GM21619 (cell line): Measurements from ENCODE around the gene METTL2B.
"Not testable (repeated sequence)": the region's sequence is repeated elsewhere in the genome, so short reads cannot be mapped to it uniquely, and the experiment has no call there.

Experiments used
- ATAC-seq: cut with Tn5 transposase; IDR thresholded peaks from one replicate; pipeline ENCODE4 v1.9.1; 2021; ENCODE audit not compliant: unreplicated experiment

Gene METTL2B

DNA sequence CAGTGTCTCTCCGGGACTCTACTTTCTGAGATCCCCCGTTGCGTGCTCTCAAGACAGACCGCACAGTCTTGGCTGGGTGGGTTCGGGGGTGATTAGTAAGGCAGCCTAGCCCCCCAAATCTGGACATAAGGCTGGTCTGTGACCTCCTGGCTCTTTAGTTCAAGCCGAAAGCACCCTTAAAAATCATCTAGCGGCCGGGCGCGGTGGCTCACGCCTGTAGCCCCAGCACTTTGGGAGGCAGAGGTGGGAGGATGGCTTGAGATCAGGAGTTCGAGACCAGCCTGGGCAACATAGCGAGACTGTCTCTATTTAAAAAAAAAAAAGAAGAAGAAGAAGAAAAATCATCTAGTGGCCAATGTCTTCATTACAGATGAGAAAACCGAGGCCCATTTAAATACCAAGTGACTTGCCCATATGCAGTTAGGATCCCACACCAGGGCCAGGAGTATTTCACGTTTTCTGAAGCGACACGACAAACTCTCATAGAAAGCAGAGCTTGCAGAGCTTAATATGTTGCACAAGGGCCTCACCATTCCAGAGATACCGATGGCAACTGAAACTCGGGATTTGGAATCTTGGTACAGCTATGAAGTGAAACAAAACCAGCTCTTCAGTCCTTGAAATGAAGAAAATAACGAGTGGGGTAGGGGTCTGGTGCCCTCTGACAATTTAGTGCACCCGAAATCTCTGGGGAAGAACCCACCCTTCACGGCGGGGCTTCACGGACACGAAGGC, 21.6 kb upstream of the METTL2B start:
- no peak for ATAC-seq

DNA sequence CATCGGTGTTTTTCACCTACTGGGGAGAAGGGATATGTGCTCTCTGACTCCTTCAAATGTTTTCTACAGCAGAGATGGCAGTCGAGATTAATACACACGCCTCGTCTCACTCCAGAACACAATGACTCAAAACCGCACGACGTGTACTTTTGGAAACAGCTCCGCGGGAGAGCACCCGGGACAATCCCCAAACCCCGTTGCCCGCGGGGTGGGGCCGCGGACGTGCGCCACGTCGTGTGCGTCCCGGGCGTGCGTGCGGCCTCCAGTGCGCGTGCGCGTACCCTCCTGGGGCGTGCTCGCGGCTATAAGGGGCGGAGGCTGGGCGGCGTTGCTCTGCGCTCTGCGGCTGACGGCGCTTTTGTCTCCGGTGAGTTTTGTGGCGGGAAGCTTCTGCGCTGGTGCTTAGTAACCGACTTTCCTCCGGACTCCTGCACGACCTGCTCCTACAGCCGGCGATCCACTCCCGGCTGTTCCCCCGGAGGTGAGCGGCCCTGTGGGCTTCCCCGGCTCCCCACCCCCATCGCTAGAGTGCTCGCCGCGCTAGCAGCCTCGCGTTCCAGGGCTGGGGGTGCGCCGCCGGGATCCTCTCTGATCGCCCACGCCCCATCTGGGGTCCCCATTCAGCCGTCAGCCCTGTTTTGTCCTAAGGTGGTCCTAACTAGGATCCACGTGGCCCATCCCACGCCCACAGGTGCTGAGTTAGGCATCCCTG, 20.8 kb upstream of the METTL2B start, which contains the start of gene HILPDA:
Gene HILPDA (plus strand): TSS at position 336 of the 712 bp plus-strand sequence. CDS start 1,391 bp downstream, outside the sequence.
- peak; percentile 81 for ATAC-seq

DNA sequence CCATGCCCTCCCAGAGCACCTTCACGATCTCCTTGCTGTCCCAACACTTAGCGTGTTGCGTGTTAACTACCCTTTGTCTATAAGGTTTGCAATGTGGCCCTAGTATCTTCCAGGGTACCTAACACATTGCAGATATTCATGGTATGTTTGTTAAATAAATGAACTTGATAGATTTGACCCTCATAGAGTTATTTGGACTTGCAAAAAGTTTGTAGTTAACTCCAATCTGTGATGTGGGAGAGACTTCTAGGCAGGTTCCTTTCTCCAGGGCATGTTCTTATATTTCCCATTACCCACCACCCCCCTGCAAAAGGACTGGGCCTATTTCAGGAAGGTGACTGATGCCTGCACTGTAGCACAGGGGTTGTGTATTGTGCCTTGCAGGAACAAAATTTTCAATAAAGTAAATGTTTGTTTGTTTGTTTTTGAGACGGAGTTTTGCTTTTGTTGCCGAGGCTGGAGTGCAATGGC, 20.3 kb upstream of the METTL2B start:
- ATAC-seq, result no peak

DNA sequence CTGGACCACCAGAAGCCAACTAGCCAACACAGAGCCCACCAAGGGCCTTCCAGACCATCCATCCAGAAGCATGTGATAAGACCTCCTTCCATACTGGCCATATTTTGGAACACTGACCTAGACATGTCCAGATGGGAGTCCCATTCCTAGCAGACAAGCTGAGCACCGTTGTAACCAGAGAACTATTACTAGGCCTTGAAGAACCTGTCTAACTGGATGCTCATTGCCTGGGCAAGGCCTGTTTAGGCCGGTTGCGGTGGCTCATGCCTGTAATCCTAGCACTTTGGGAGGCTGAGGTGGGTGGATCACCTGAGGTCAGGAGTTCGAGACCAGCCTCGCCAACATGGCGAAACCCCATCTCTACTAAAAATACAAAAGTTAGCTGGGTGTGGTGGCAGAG, 19.2 kb upstream of the METTL2B start:
- ATAC-seq, result not testable (repeated sequence)

DNA sequence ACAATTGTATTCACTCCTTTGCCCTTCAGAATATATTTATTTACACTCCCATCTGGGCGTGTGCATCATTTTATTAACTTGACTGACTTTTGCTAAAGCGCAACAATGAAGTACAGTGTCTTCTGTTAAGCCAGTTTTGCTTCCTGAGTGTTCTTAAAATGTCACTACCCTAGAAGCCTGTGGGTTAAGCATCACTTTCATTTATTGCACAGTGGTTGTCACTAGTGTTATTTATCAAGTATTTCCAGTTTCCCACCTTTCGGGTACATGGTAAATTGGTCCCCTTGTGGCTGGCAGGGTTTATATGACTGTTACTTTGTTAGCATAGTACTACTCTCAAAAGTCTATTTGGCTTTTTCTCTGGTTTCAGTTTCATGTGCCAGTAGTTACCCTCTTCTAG, 17.6 kb upstream of the METTL2B start:
- ATAC-seq, result peak; percentile 27

DNA sequence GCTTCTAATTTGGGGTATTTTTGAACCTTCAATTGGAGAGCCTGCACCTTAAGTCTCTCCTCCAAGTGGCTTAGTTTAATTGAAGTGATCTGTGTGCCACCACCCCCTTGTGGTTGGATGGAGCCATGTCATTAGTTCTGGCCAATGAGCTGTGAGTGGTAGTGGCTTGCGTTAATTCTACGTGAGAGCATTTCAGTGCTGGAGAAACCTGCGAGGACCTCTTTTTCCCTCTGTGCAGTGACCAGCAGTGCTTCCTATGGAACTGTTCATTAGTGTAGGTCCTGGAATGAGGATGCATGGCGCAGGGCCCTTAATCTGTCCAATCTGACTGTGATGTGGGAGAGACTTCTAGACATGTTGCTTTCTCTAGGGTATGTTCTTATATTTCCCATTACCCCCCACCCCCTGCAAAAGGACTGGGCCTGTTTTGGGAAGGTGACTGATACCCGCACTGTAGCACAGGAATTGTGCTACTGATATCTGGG, 17.1 kb upstream of the METTL2B start:
- ATAC-seq, result peak; percentile 38

DNA sequence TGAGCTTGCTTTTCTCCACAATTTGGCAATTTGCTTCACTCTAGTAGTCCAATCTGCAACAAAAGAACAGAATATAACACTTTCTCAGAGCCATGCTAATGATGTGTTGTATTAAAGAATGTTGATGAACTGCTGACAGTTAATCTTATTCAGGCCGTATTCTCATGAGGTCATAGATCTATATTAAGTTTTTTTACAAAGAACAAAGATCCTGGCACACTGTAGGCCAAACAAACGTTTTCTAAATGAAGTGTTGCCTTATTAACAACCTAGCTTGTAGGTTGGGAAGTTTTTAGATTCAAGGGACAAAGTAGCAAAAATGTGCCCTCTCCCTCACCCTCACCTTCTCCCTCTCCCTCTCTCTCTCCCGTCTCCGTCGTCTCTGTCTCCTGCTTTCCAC, 14.1 kb upstream of the METTL2B start:
- no peak for ATAC-seq

DNA sequence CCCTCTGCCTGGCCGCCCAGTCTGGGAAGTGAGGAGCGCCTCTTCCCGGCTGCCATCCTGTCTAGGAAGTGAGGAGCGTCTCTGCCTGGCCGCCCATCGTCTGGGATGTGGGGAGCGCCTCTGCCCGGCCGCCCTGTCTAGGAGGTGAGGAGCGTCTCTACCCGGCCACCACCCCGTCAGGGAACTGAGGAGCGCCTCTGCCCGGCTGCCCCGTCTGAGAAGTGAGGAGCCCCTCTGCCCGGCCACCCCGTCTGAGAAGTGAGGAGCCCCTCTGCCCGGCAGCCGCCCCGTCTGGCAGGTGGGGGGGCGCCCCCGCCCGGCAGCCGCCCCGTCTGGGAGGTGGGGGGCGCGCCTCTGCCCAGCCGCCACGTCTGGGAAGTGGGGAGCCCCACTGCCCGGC, 13.2 kb upstream of the METTL2B start:
- ATAC-seq, result not testable (repeated sequence)

DNA sequence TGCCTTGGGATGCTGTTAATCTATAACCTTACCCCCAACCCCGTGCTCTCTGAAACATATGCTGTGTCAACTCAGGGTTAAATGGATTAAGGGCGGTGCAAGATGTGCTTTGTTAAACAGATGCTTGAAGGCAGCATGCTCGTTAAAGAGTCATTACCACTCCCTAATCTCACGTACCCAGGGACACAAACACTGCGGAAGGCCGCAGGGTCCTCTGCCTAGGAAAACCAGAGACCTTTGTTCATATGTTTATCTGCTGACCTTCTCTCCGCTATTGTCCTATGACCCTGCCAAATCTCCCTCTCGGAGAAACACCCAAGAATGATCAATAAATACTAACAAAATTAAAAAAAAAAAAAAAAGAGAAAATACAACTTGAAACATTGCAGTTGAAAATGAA, 12.6 kb upstream of the METTL2B start:
- ATAC-seq, result not testable (repeated sequence)

DNA sequence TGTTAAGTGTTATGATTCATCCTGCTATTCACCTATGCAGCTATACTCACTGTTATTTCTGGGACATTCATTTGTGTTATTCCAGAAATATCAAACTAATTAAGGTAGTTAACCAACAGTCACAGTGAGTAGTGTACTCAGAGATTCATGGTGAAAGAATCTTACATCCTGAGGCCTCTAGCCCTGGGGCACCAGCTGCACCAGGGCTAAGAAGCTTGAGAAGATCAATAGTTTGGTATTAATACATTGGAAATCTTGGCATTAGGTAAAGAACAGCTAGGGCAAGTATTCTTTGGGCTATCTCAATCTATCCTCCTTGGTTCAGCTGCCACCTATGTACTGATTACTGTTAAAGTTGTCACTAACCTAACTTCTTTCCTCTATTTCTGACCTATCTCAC, 9.7 kb upstream of the METTL2B start:
- not testable (repeated sequence) for ATAC-seq

DNA sequence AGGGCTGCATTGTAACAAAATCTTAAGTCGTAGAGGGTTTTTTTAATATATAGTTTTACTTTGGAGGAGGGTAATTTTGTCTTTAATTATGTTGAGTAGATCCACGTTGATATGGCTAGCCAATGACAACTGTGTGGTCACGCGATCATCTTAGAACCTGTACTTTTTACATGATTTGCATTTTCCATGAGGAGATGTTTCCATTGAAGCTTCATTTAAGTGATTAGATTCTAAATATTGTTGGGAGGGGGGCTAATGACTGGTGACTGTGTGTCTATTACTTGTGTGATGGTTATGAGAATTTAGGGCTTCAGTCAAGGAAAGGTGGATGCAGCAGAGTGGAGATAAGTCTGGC, 765 bp downstream of the METTL2B start:
- ATAC-seq, result not testable (repeated sequence)

DNA sequence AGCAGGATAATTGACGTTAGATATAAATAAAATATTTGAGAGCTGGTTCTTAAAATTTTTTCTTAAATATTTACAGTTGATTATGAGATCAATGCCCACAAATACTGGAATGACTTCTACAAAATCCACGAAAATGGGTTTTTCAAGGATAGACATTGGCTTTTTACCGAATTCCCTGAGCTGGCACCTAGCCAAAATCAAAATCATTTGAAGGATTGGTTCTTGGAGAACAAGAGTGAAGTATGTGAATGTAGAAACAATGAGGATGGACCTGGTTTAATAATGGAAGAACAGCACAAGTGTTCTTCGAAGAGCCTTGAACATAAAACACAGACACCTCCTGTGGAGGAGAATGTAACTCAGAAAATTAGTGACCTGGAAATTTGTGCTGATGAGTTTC, 2.5 kb downstream of the METTL2B start:
- not testable (repeated sequence) for ATAC-seq

DNA sequence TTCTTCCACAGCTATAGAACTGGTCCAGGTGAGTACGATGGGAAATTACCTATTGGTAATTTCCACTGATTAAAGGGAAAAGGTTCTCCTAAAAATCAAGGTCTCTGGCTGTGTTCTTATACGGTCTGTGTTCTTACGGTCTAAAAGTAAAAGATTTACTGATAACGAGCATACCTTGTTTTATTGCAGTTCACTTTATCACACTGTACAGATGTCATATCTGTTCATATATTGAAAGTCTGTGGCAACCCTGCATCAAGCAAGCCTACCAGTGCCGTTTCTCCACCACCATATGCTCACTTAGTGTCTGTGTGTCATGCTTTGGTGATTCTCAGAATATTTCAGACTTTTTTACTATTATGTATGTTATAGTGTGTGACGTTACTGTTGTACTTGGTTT, 11.6 kb downstream of the METTL2B start:
- ATAC-seq, result not testable (repeated sequence)

DNA sequence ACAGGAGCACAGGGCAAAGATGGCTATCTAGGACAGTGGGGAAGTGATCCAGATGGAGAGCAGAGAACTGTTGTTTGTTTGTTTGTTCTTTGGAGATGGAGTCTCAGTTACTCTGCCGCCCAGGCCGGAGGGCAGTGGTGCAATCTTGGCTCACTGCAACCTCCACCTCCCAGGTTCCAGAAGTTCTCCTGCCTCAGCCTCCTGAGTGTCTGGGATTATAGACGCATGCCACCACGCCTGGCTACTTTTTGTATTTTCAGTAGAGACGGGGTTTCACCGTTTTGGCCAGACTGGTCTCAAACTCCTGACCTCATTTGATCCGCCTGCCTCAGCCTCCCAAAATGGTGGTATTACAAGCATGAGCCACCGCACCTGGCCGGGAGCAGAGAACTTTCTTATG, 20.9 kb downstream of the METTL2B start:
- ATAC-seq, result no peak

DNA sequence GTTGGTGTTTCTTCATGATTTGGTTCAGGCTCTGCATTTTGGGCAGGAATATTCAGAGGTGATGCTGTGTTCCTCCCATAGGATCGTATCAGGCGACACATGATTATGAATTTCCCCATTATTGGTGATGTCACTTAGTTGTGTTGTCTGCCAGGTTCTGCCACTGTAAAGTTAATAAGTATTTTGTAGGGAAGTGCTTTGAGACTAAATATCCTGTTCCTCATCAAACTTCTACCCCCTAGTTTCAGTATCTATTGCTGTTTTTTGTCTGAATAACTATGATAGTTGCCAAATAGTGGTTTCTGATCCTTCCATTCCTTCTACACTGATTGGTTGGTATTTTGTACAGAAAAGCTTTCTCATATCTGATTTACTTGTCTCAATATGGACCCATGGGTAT, 28.9 kb downstream of the METTL2B start:
- not testable (repeated sequence) for ATAC-seq

DNA sequence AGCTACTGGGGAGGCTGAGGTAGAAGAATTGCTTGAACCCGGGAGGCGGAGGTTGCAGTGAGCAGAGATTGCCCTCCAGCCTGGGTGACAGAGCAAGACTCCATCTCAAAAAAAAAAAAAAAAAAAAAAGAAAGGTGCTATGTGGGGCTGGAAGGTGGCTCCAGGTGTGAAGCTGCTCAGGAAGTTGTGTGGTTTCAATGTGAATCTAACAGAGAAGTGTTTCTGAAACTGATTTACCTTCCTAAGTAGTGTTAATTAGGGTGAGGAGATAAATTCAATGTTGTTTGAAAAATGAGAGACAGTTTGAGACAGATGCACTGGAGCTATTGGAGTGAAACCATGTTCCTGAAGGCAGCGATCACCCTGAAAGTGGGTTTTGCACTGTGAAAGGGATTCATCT, 30.3 kb downstream of the METTL2B start:
- ATAC-seq, result peak; percentile 63

DNA sequence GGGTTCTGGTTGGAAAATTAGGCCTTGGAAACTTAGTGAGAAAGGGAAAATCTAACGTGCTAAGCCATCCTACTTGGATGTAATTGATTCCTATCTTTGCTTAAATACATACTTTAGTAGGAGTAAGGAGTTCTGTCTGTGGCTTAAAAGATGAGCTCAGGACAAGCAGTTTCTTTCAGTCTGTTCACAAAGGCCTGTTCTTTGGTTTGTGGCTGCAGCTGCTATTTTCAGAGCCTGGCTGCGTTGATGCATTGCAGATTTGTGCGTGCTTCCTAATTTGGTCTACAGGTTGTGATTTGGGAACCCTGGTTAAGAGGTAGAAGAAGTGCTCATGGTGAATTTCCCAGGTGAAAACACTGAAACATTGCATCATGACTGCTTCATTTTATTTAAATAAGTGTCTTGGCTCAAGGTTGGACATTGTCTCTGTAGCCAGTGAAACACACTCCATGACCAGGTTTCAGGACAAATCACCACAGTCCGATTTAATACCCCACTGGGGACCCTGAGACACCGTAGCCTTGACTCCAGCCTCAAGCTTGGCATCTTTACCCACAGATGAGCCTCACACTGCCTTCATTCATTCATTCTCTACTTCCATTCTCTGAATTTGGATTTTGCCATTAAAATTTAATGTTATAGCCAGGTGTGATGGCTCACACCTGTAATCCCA, 30.9 kb downstream of the METTL2B start:
- ATAC-seq, result peak; percentile 43

DNA sequence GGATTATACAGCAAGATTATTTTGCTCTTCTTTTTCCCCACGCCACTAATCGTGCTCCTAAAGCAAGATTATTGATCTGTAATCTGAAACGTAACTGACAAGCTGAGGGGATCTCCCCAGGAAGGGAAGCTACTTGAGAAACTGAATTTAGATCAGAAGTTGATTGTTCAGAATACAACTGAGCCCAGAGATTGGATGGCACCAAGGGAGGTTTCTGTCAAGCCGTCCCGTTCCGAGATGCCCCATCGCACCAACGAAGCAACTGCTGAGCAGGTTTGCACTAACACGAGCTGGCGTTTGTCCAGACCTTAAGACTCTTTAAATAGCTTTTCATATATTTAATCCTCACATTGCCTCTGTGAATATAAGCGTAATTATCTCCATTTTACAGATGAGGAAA, 35.1 kb downstream of the METTL2B start:
- not testable (repeated sequence) for ATAC-seq

DNA sequence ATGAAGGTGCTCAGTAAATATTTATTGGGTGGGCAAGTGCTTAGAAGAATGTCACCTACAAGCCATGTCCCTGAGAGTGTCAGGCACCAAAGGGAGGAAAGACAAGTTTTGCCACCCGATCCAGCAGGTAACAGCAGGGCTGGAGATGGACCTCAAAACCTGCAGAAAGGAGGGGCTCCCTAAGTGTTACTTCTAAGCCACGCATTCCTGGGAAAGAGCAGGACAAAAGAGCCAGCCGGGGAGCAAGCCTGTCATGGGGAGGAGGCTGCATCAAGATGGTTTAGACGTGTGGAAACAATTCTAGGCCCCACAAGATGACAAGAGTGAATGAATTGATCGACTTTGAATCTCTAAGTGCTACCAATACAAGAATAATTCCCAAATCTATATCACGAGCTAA, 38.7 kb downstream of the METTL2B start:
- not testable (repeated sequence) for ATAC-seq

DNA sequence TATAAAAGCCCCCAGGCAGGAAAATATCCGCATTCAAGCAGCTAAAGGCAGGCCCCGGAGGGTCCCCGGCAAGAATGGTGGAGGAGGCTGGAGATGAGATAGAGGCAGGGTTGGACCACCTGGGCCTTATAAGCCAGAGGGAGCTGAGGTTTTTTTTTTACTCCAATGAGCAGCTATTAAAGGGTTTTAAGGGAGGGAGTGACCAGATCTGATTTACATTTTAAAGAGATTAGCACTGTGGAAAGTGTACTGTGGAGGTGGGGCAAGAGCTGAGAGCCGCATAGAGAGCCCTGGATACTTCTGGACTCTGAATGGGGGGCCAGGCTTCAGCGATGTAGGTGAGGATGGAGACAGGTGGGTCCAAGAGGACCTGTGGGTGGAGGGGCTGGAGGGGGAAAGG, 40.5 kb downstream of the METTL2B start:
- not testable (repeated sequence) for ATAC-seq

DNA sequence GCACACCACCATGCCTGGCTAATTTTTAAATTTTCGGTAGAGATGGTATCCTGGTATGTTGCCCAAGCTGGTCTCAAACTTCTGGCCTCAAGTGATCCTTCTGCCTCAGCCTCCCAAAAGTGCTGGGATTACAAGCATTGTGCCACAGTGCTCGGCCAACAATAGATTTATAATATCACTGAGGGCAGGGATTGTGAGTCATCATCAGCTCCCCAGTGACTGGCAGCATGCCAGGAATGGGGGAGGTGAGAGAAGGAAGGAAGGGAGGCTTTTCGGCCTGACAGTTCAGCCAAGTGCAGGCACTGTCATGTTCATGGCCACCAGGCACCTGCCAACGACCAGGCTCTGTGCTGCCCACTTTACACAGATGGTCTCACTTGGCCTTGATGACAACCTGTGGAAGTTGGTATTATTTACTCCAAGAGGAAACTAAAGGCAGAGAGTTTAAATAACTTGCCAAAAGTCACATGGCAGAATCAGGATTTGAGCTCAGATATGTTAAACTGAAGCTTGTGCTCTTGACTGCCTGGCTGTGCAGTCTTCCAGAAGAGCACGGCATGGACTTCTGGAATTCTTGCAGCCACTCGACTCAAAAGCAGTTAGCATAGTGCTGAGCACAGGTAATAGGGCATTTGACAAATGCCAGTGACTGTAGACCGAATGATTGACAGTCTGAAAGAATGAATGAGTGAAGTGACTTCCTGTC, 46.8 kb downstream of the METTL2B start:
- not testable (repeated sequence) for ATAC-seq
